ENCODE measurements around the gene TARBP2. TPM values are rescaled to one million over a fixed set of nuclear protein-coding genes. Genes with fewer than 3 reads are reported as not detected.

The TARBP2 gene
- total RNA-seq, 2 experiments from 2014 or later: 32.6 to 35.9 TPM

- Mint-ChIP-seq H3K9me3 (no peaks in the 10 kb centered on the region), H3K27ac (peak overlapping the region; percentile 98), H3K4me1 (peaks cover 39% of the 10 kb centered on the region), H3K4me3 (peak overlapping the region; percentile 89), H3K27me3 (no peaks in the 10 kb centered on the region), H3K36me3 (ENCODE audit: low read depth) (no peaks in the 10 kb centered on the region)
- CTCF ChIA-PET: interaction anchor here (0.6 to 3.3 kb wide), 12 partner anchors 9 to 180 kb away, joined by 3 to 18 read pairs (median 4); partner anchors contain the start of gene AAAS
- DNase-seq: no peak
- POLR2A ChIA-PET: interaction anchor here (0.9 to 1.2 kb wide), 3 partner anchors 19 to 177 kb away, joined by 3 to 5 read pairs (median 4); partner anchors contain the start of gene SP1
These were observed 615 bp downstream of the TARBP2 start for GRCh38 chr12:53501615-53502181.

GRCh38 chr12:53502331-53502730 is 1.2 kb downstream of the TARBP2 start:
- Mint-ChIP-seq H3K27me3 (no peaks in the 10 kb centered on the region), H3K4me3 (peak overlapping the region; percentile 89), H3K27ac (peak overlapping the region; percentile 98), H3K4me1 (peaks cover 35% of the 10 kb centered on the region), H3K9me3 (no peaks in the 10 kb centered on the region), H3K36me3 (ENCODE audit: low read depth) (no peaks in the 10 kb centered on the region)
- ChIA-PET CTCF (interaction anchor here (1.2 to 3.6 kb wide), 5 partner anchors 10 to 181 kb away, joined by 4 to 18 read pairs (median 6); partner anchors contain the start of gene AAAS), POLR2A (no interaction called here)
- no peak for DNase-seq

- H3K36me3 Mint-ChIP-seq (ENCODE audit: low read depth): no peaks in the 10 kb centered on the region
- no peaks in the 10 kb centered on the region for H3K9me3 Mint-ChIP-seq
- DNase-seq: no peak
- H3K4me1 Mint-ChIP-seq: peaks cover 30% of the 10 kb centered on the region
- POLR2A ChIA-PET: interaction anchor here (0.6 kb wide), 1 partner anchor 138 kb away, joined by 4 read pairs; no protein-coding TSS in a partner anchor
- H3K27me3 Mint-ChIP-seq: no peaks in the 10 kb centered on the region
- peak overlapping the region; percentile 19 for H3K27ac Mint-ChIP-seq
- peak overlapping the region; percentile 32 for H3K4me3 Mint-ChIP-seq
- CTCF ChIA-PET: interaction anchor here (2.0 to 3.6 kb wide), 3 partner anchors 9 to 182 kb away, joined by 6 to 18 read pairs (median 11); partner anchors contain the start of gene AAAS
These were observed 2.1 kb downstream of the TARBP2 start for GRCh38 chr12:53502983-53503728.

GRCh38 chr12:53504004-53504920 is 3.2 kb downstream of the TARBP2 start:
- ChIA-PET CTCF (interaction anchor here (0.7 to 3.6 kb wide), 4 partner anchors 8 to 183 kb away, joined by 3 to 18 read pairs (median 8); partner anchors contain the start of gene AAAS), POLR2A (interaction anchor here (0.6 kb wide), 1 partner anchor 136 kb away, joined by 4 read pairs; no protein-coding TSS in a partner anchor)
- Mint-ChIP-seq H3K4me3 (no peak overlapping the region), H3K4me1 (peaks cover 31% of the 10 kb centered on the region), H3K27me3 (no peaks in the 10 kb centered on the region), H3K27ac (peak overlapping the region; percentile 70), H3K9me3 (no peaks in the 10 kb centered on the region), H3K36me3 (ENCODE audit: low read depth) (no peaks in the 10 kb centered on the region)
- no peak for DNase-seq

- Mint-ChIP-seq H3K4me1 (peaks cover 27% of the 10 kb centered on the region), H3K9me3 (no peaks in the 10 kb centered on the region), H3K27me3 (no peaks in the 10 kb centered on the region), H3K36me3 (ENCODE audit: low read depth) (no peaks in the 10 kb centered on the region), H3K4me3 (no peak overlapping the region), H3K27ac (peak overlapping the region; percentile 55)
- no peak for DNase-seq
- ChIA-PET CTCF (interaction anchor here (0.6 to 3.6 kb wide), 3 partner anchors 180 to 401 kb away, joined by 3 to 11 read pairs (median 6); partner anchors contain the start of gene AAAS), POLR2A (no interaction called here)
These were observed 4.0 kb downstream of the TARBP2 start for GRCh38 chr12:53505086-53505485.

GRCh38 chr12:53505555-53506449 is 4.7 kb downstream of the TARBP2 start:
- no peaks in the 10 kb centered on the region for H3K27me3 Mint-ChIP-seq
- no peak overlapping the region for H3K4me3 Mint-ChIP-seq
- peaks cover 23% of the 10 kb centered on the region for H3K4me1 Mint-ChIP-seq
- CTCF ChIA-PET: interaction anchor here (0.6 to 3.6 kb wide), 3 partner anchors 45 to 401 kb away, joined by 3 to 11 read pairs (median 3); partner anchors contain the start of gene AAAS
- POLR2A ChIA-PET: no interaction called here
- no peak for DNase-seq
- H3K9me3 Mint-ChIP-seq: no peaks in the 10 kb centered on the region
- no peaks in the 10 kb centered on the region for H3K36me3 Mint-ChIP-seq (ENCODE audit: low read depth)
- peak overlapping the region; percentile 66 for H3K27ac Mint-ChIP-seq

- CTCF ChIA-PET: no interaction called here
- no peaks in the 10 kb centered on the region for H3K36me3 Mint-ChIP-seq (ENCODE audit: low read depth)
- POLR2A ChIA-PET: no interaction called here
These were observed 5.3 kb downstream of the TARBP2 start for GRCh38 chr12:53506450-53506785.

GRCh38 chr12:53506881-53507602 is 6.0 kb downstream of the TARBP2 start, which contains the start of gene NPFF:
Gene NPFF, minus strand, starts transcription at chr12:53507484. Its CDS starts 10 bp downstream, at chr12:53507474.
- peaks cover 19% of the 10 kb centered on the region for H3K4me1 Mint-ChIP-seq
- no peak for DNase-seq
- H3K4me3 Mint-ChIP-seq: no peak within 1 kb of the TSS
- H3K36me3 Mint-ChIP-seq (ENCODE audit: low read depth): no peaks in the 10 kb centered on the region
- CTCF ChIA-PET: interaction anchor here (0.6 to 3.2 kb wide), 2 partner anchors 32 to 215 kb away, joined by 3 to 20 read pairs; no protein-coding TSS in a partner anchor
- POLR2A ChIA-PET: no interaction called here
- no peaks in the 10 kb centered on the region for H3K27me3 Mint-ChIP-seq
- H3K27ac Mint-ChIP-seq: peak within 1 kb of the TSS; percentile 19
- no peaks in the 10 kb centered on the region for H3K9me3 Mint-ChIP-seq

More at GRCh38 chr12:53506450-53506785, 5.3 kb downstream of the TARBP2 start:
- no peaks in the 10 kb centered on the region for H3K27me3 Mint-ChIP-seq
- H3K27ac Mint-ChIP-seq: no peak overlapping the region
- H3K4me3 Mint-ChIP-seq: no peak overlapping the region
- no peaks in the 10 kb centered on the region for H3K9me3 Mint-ChIP-seq
- DNase-seq: no peak
- H3K4me1 Mint-ChIP-seq: peaks cover 23% of the 10 kb centered on the region

GRCh38 chr12:53507603-53507885 is 6.5 kb downstream of the TARBP2 start:
- no peak for DNase-seq
- Mint-ChIP-seq H3K27me3 (no peaks in the 10 kb centered on the region), H3K9me3 (no peaks in the 10 kb centered on the region), H3K4me1 (peaks cover 16% of the 10 kb centered on the region), H3K4me3 (no peak overlapping the region), H3K27ac (peak overlapping the region; percentile 19), H3K36me3 (ENCODE audit: low read depth) (no peaks in the 10 kb centered on the region)
- CTCF ChIA-PET: interaction anchor here (0.6 to 3.2 kb wide), 8 partner anchors 12 to 817 kb away, joined by 3 to 25 read pairs (median 8); partner anchors contain the start of genes AAAS and ATP5MC2
- POLR2A ChIA-PET: no interaction called here

- H3K9me3 Mint-ChIP-seq: no peaks in the 10 kb centered on the region
- peaks cover 1% of the 10 kb centered on the region for H3K36me3 Mint-ChIP-seq (ENCODE audit: low read depth)
- no peaks in the 10 kb centered on the region for H3K27me3 Mint-ChIP-seq
- H3K27ac Mint-ChIP-seq: peak overlapping the region; percentile 57
- H3K4me1 Mint-ChIP-seq: peaks cover 14% of the 10 kb centered on the region
- H3K4me3 Mint-ChIP-seq: no peak overlapping the region
- CTCF ChIA-PET: interaction anchor here (0.5 to 3.5 kb wide), 34 partner anchors 9 to 984 kb away, joined by 3 to 25 read pairs (median 4); partner anchors contain the start of genes AAAS, ATP5MC2, MAP3K12 and SP1
- POLR2A ChIA-PET: interaction anchor here (0.5 to 0.6 kb wide), 3 partner anchors 29 to 213 kb away, joined by 3 to 9 read pairs (median 4); partner anchors contain the start of gene PFDN5
- peak; percentile 87 for DNase-seq
These were observed 7.6 kb downstream of the TARBP2 start for GRCh38 chr12:53508534-53509170.
